HCT116 (cell line): ENCODE data around the gene AP4M1. TPM values are rescaled to one million over a fixed set of nuclear protein-coding genes. Genes with fewer than 3 reads are reported as not detected.

Experiments
- ATAC-seq: fragments of 200-7000 bp; cut with Tn5 transposase; 2 replicates; pipeline ENCODE4 v1.9.1; 2020; ENCODE audit warnings: mild to moderate bottlenecking, moderate library complexity
- BruUV-seq: library from RNA; stranded (reverse); fragments of 400-500 nt; replicated peaks from 2 replicates; lab custom pipeline; 2021; lab: Mats Ljungman, UMichigan
- CTCF ChIA-PET: fragments of 300-600 bp; sonication (Branson Sonifier 250); formaldehyde crosslinking; loops from one replicate; lab custom pipeline; 2021; ENCODE audit warnings: antibody characterized with exemption; lab: Charles Lee
- POLR2A ChIA-PET: fragments of 300-600, 350-600 bp; sonication (Branson Sonifier 250); formaldehyde crosslinking; loops from one replicate; lab custom pipeline; 2021; ENCODE audit warnings: antibody characterized with exemption; lab: Charles Lee
- RAD21 ChIA-PET, 2 experiments: fragments of 300-600 bp; sonication (Branson Sonifier 250); formaldehyde crosslinking; loops; one replicate each; lab custom pipeline; 2023; ENCODE audit warnings: low total read pairs in 2 of 2; ENCODE audit not compliant: uncharacterized antibody in 2 of 2, unreplicated experiment in 2 of 2, low non-redundant PET in 1 of 2; lab: Charles Lee
- DNase-seq: peaks from one replicate; pipeline ENCODE4 v3.0.0-alpha.2; 2010; ENCODE audit warnings: low read depth, low spot score
- H2AFZ ChIP-seq: fragments of 200-600 bp; shearing (Covaris generic), sonication (generic); 2 replicates; pipeline ENCODE4 v1.6.1; 2017; ENCODE audit warnings: low read depth, mixed run types, mixed read lengths, antibody characterized with exemption, low read length; ENCODE audit not compliant: poor library complexity, severe bottlenecking
- H3K27ac ChIP-seq: 2 replicates; pipeline ENCODE4 v1.5.1; 2012; ENCODE audit warnings: low read depth, low read length
- H3K27me3 ChIP-seq: fragments of 200-600 bp; sonication (generic); 2 replicates; pipeline ENCODE4 v1.6.1; 2016; ENCODE audit warnings: mixed run types, low read length, mixed read lengths; ENCODE audit not compliant: insufficient read depth
- H3K36me3 ChIP-seq, 2 experiments: fragments of 200-500 bp in 1 of 2; fragments of 200-600 bp in 1 of 2; sonication (Bioruptor generic) in 1 of 2; sonication (generic) in 1 of 2; 2 replicates each; pipeline versions ENCODE4 v1.5.1 to v1.6.1; 2014 to 2016; ENCODE audit warnings: low read length in 2 of 2, inconsistent platforms in 1 of 2, mixed read lengths in 1 of 2, mixed run types in 1 of 2; ENCODE audit not compliant: insufficient read depth in 2 of 2, control insufficient read depth in 1 of 2
- H3K4me1 ChIP-seq, 2 experiments: fragments of 200-600 bp in 1 of 2; sonication (generic) in 1 of 2; 2 replicates each; pipeline versions ENCODE4 v1.5.1 to v1.6.1; 2012 to 2017; ENCODE audit warnings: low read length in 2 of 2, inconsistent platforms in 1 of 2, mild to moderate bottlenecking in 1 of 2, mixed read lengths in 1 of 2, mixed run types in 1 of 2, moderate library complexity in 1 of 2; ENCODE audit not compliant: insufficient read depth in 2 of 2, control insufficient read depth in 1 of 2
- H3K4me2 ChIP-seq: fragments of 200-600 bp; sonication (generic); 2 replicates; pipeline ENCODE4 v1.6.1; 2017; ENCODE audit warnings: mixed run types, low read length, mixed read lengths
- H3K4me3 ChIP-seq, 2 experiments: fragments of 200-600 bp in 1 of 2; sonication (generic) in 1 of 2; replicated peaks in 1 of 2; 2 replicates each; pipeline ENCODE4 v1.5.1; 2011 to 2016; ENCODE audit warnings: low read length in 2 of 2, control low read depth in 1 of 2, low read depth in 1 of 2, mild to moderate bottlenecking in 1 of 2, mixed read lengths in 1 of 2, mixed run types in 1 of 2
- H3K79me2 ChIP-seq: fragments of 200-600 bp; sonication (generic); 2 replicates; pipeline ENCODE4 v1.6.1; 2017; ENCODE audit warnings: mild to moderate bottlenecking, mixed run types, low read length, moderate library complexity, mixed read lengths; ENCODE audit not compliant: insufficient read depth
- H3K9ac ChIP-seq: fragments of 200-600 bp; sonication (generic); 2 replicates; pipeline ENCODE4 v1.6.1; 2016; ENCODE audit warnings: low read length, mixed read lengths
- H3K9me2 ChIP-seq: fragments of 200-600 bp; sonication (generic), shearing (Covaris generic); 2 replicates; pipeline ENCODE4 v1.6.1; 2017; ENCODE audit warnings: mixed run types, mild to moderate bottlenecking, moderate library complexity; ENCODE audit not compliant: insufficient read depth
- H3K9me3 ChIP-seq, 2 experiments: fragments of 200-500 bp in 1 of 2; fragments of 200-600 bp in 1 of 2; sonication (Bioruptor generic) in 1 of 2; sonication (generic) in 1 of 2; 2 replicates each; pipeline ENCODE4 v1.6.1; 2014 to 2017; ENCODE audit warnings: low read length in 2 of 2, mixed read lengths in 2 of 2, inconsistent platforms in 1 of 2, low read depth in 1 of 2, mild to moderate bottlenecking in 1 of 2, mixed run types in 1 of 2, moderate library complexity in 1 of 2; ENCODE audit not compliant: control insufficient read depth in 1 of 2, insufficient read depth in 1 of 2
- H4K20me1 ChIP-seq: fragments of 200-600 bp; sonication (generic), shearing (Covaris generic); 2 replicates; pipeline ENCODE4 v1.6.1; 2017; ENCODE audit warnings: mixed run types, mild to moderate bottlenecking, moderate library complexity; ENCODE audit not compliant: insufficient read depth
- ATF3 ChIP-seq: IDR thresholded peaks from 2 replicates; pipeline ENCODE4 v1.6.1; 2012
- JUND ChIP-seq: IDR thresholded peaks from 2 replicates; pipeline ENCODE4 v1.6.1; 2012
- POLR2A ChIP-seq: IDR thresholded peaks from 2 replicates; pipeline ENCODE4 v1.7.0; 2011; ENCODE audit warnings: borderline replicate concordance; ENCODE audit not compliant: insufficient read depth, insufficient read length; ENCODE audit errors: extremely low read depth
- POLR2AphosphoS5 ChIP-seq: IDR thresholded peaks from 2 replicates; pipeline ENCODE4 v1.6.1; 2011; ENCODE audit warnings: mild to moderate bottlenecking, low read depth, low read length, moderate library complexity
- YY1 ChIP-seq: IDR thresholded peaks from 2 replicates; pipeline ENCODE4 v1.6.1; 2011; ENCODE audit warnings: low read length, low read depth, moderate library complexity, mild to moderate bottlenecking; ENCODE audit not compliant: insufficient replicate concordance; ENCODE audit errors: extremely low read depth
- ZFX ChIP-seq: fragments of 450-650 bp; IDR thresholded peaks from 2 replicates; pipeline ENCODE4 v1.6.1; 2017
- intact Hi-C: fragments of 100-400 bp; cut with micrococcal nuclease; formaldehyde crosslinking; loops from 2 replicates; pipeline ENCODE4 v1.10.0; 2022
- total RNA-seq: library from RNA; stranded (reverse); gene quantifications from one replicate; pipeline ENCODE4 v1.2.1, GENCODE V29; 2021; ENCODE audit not compliant: unreplicated experiment

Gene AP4M1
- total RNA-seq, 1 experiment from 2014 or later, result 20.0 TPM

- H2AFZ ChIP-seq, result no peak within 1 kb of the TSS
Measured at GRCh38 chr7:100126931-100127865, 25.8 kb downstream of the AP4M1 start, which contains the start of gene MBLAC1. Gene MBLAC1 (plus strand): TSS chr7:100126967. CDS start chr7:100127396, 429 bp downstream.

More at GRCh38 chr7:100126931-100127865, 25.8 kb downstream of the AP4M1 start, which contains the start of gene MBLAC1:
- RAD21 ChIA-PET, result no interaction called here
- DNase-seq (peak; percentile 87), ATAC-seq (peak; percentile 70)
- POLR2A ChIA-PET, result interaction anchor here (3.0 kb wide), 1 partner anchor 26 kb away, joined by 16 read pairs; the partner anchor contains the start of genes AP4M1 and MCM7
- H3K79me2 ChIP-seq, result peaks cover 9% of the 10 kb centered on the region; the same call in 1 of the 2 replicates
- H3K36me3 ChIP-seq, result no peaks in the 10 kb centered on the region
- H3K27me3 ChIP-seq, result no peaks in the 10 kb centered on the region
- H3K4me2 ChIP-seq, result peak within 1 kb of the TSS; percentile 84
- TF ChIP-seq POLR2A (peak; percentile 92), ATF3 (no peak), ZFX (peak; percentile 44; the same call in 1 of the 2 replicates), POLR2AphosphoS5 (peak; percentile 90), YY1 (peak; percentile 86), JUND (no peak)
- H4K20me1 ChIP-seq, result no peaks in the 10 kb centered on the region
- H3K4me1 ChIP-seq, result peaks cover 37 to 54% of the 10 kb centered on the region in 2 experiments
- peak within 1 kb of the TSS; percentile 98 for H3K27ac ChIP-seq
- CTCF ChIA-PET, result interaction anchor here (1.0 kb wide), 1 partner anchor 45 kb away, joined by 3 read pairs; no protein-coding TSS in a partner anchor
- no TSS peak for BruUV-seq
- intact Hi-C loops, result no loop called here
- H3K9ac ChIP-seq, result peak within 1 kb of the TSS; percentile 98
- H3K9me3 ChIP-seq, result no peaks in the 10 kb centered on the region
- H3K9me2 ChIP-seq, result no peaks in the 10 kb centered on the region
- peak within 1 kb of the TSS; percentile 78 to 87 for H3K4me3 ChIP-seq
